Astrocyte (in vitro differentiated cells and primary cell): ENCODE measurements around the gene PSMB11. TPM values are rescaled to one million over a fixed set of nuclear protein-coding genes. Genes with fewer than 3 reads are reported as not detected.

Experiments used
- DNase-seq: peaks from one replicate; pipeline ENCODE4 v3.0.0-alpha.2; 2010; ENCODE audit warnings: low read depth
- FAIRE-seq: peaks from 2 replicates; lab custom pipeline; 2011; peaks lifted over from hg19 to GRCh38; lab: Jason Lieb, UNC
- H2AFZ ChIP-seq: 2 replicates; pipeline ENCODE4 v1.6.0; 2012; ENCODE audit warnings: low read depth, low read length, inconsistent platforms
- H3K27ac ChIP-seq: 2 replicates; pipeline ENCODE4 v1.5.1; 2011; ENCODE audit warnings: low read depth, low read length, inconsistent platforms
- H3K27me3 ChIP-seq: 2 replicates; pipeline ENCODE4 v1.6.0; 2011; ENCODE audit warnings: low read length, inconsistent platforms; ENCODE audit not compliant: insufficient read depth
- H3K36me3 ChIP-seq: 2 replicates; pipeline ENCODE4 v1.5.1; 2011; ENCODE audit warnings: low read length, inconsistent platforms; ENCODE audit not compliant: insufficient read depth
- H3K4me1 ChIP-seq: 2 replicates; pipeline ENCODE4 v1.5.1; 2011; ENCODE audit warnings: low read length, inconsistent platforms; ENCODE audit not compliant: insufficient read depth
- H3K4me2 ChIP-seq: 2 replicates; pipeline ENCODE4 v1.6.0; 2012; ENCODE audit warnings: low read length, inconsistent platforms
- H3K4me3 ChIP-seq: 2 replicates; pipeline ENCODE4 v1.5.1; 2011; ENCODE audit warnings: low read depth, mild to moderate bottlenecking, low read length, inconsistent platforms; ENCODE audit not compliant: insufficient read depth
- H3K79me2 ChIP-seq: 2 replicates; pipeline ENCODE4 v1.6.0; 2012; ENCODE audit warnings: mild to moderate bottlenecking, low read length, inconsistent platforms; ENCODE audit not compliant: insufficient read depth
- H3K9ac ChIP-seq: 2 replicates; pipeline ENCODE4 v1.6.0; 2012; ENCODE audit warnings: mild to moderate bottlenecking, low read length, inconsistent platforms
- H3K9me3 ChIP-seq: 2 replicates; pipeline ENCODE4 v1.5.1; 2012; ENCODE audit warnings: low read depth, mild to moderate bottlenecking, low read length, inconsistent platforms; ENCODE audit not compliant: insufficient read depth
- H4K20me1 ChIP-seq: 2 replicates; pipeline ENCODE4 v1.6.0; 2012; ENCODE audit warnings: low read length, inconsistent platforms; ENCODE audit not compliant: insufficient read depth
- H3K27ac Mint-ChIP-seq: one replicate; pipeline ENCODE4 v1.8.0; 2021; ENCODE audit warnings: mild to moderate bottlenecking, mixed read lengths; ENCODE audit not compliant: unreplicated experiment
- H3K27me3 Mint-ChIP-seq: one replicate; pipeline ENCODE4 v1.8.0; 2021; ENCODE audit warnings: low read depth, mixed read lengths; ENCODE audit not compliant: unreplicated experiment
- H3K36me3 Mint-ChIP-seq: one replicate; pipeline ENCODE4 v1.8.0; 2021; ENCODE audit warnings: low read depth, mixed read lengths; ENCODE audit not compliant: unreplicated experiment
- H3K4me1 Mint-ChIP-seq: one replicate; pipeline ENCODE4 v1.8.0; 2021; ENCODE audit warnings: low read depth, mixed read lengths; ENCODE audit not compliant: unreplicated experiment
- H3K4me3 Mint-ChIP-seq: one replicate; pipeline ENCODE4 v1.8.0; 2021; ENCODE audit warnings: mild to moderate bottlenecking, moderate library complexity, mixed read lengths; ENCODE audit not compliant: unreplicated experiment
- H3K9me3 Mint-ChIP-seq: one replicate; pipeline ENCODE4 v1.8.0; 2021; ENCODE audit warnings: mild to moderate bottlenecking, mixed read lengths; ENCODE audit not compliant: unreplicated experiment
- CTCF ChIP-seq: IDR thresholded peaks from 2 replicates; pipeline ENCODE4 v1.5.1; 2011; ENCODE audit warnings: low read depth, mild to moderate bottlenecking, inconsistent platforms, low read length, moderate library complexity; ENCODE audit not compliant: insufficient read depth
- EZH2 ChIP-seq: IDR thresholded peaks from 2 replicates; pipeline ENCODE4 v1.6.1; 2012; ENCODE audit warnings: mild to moderate bottlenecking, low read length, inconsistent platforms; ENCODE audit not compliant: insufficient read depth
- total RNA-seq: library from RNA; stranded (reverse); gene quantifications from 2 replicates; pipeline ENCODE4 v1.2.1, GENCODE V29; 2021

The PSMB11 gene
- total RNA-seq, 1 donor from 2014 or later: not detected

- H3K4me3 ChIP-seq: no peak overlapping the region
- H3K9ac ChIP-seq: peak overlapping the region; percentile 21
- no peak for TF ChIP-seq CTCF
- TF ChIP-seq EZH2: no peak
- peaks cover 29% of the 10 kb centered on the region for H3K4me1 ChIP-seq
- H3K4me2 ChIP-seq: no peak overlapping the region
- H3K9me3 Mint-ChIP-seq: no peaks in the 10 kb centered on the region
- H3K79me2 ChIP-seq: peaks cover 25% of the 10 kb centered on the region
- peaks cover 30% of the 10 kb centered on the region for H3K36me3 Mint-ChIP-seq
- H3K27me3 Mint-ChIP-seq: no peaks in the 10 kb centered on the region
- DNase-seq (no peak), FAIRE-seq (no peak)
- H3K9me3 ChIP-seq: no peaks in the 10 kb centered on the region
- peaks cover 45% of the 10 kb centered on the region for H3K4me1 Mint-ChIP-seq
- H2AFZ ChIP-seq: no peak overlapping the region
- peak overlapping the region; percentile 72 for H3K27ac Mint-ChIP-seq
- no peaks in the 10 kb centered on the region for H3K27me3 ChIP-seq
- H3K36me3 ChIP-seq: peaks cover 54% of the 10 kb centered on the region
- H3K4me3 Mint-ChIP-seq: peak overlapping the region; percentile 60
- peak overlapping the region; percentile 19 for H3K27ac ChIP-seq
- peaks cover 53% of the 10 kb centered on the region for H4K20me1 ChIP-seq
These were observed 18.7 kb downstream of the PSMB11 start for GRCh38 chr14:23060536-23061260.

- H3K9ac ChIP-seq: no peak overlapping the region
- peak; percentile 90 for FAIRE-seq
- H3K27ac ChIP-seq: peak overlapping the region; percentile 53
These were observed 20.0 kb downstream of the PSMB11 start for GRCh38 chr14:23062002-23062401.

More at GRCh38 chr14:23062002-23062401, 20.0 kb downstream of the PSMB11 start:
- H3K4me2 ChIP-seq: peak overlapping the region; percentile 49
- peaks cover 62% of the 10 kb centered on the region for H4K20me1 ChIP-seq
- H3K9me3 ChIP-seq: no peaks in the 10 kb centered on the region
- H2AFZ ChIP-seq: no peak overlapping the region
- peaks cover 67% of the 10 kb centered on the region for H3K36me3 ChIP-seq
- H3K4me3 Mint-ChIP-seq: peak overlapping the region; percentile 25
- no peaks in the 10 kb centered on the region for H3K27me3 ChIP-seq
- H3K4me3 ChIP-seq: no peak overlapping the region
- peaks cover 26% of the 10 kb centered on the region for H3K36me3 Mint-ChIP-seq
- H3K79me2 ChIP-seq: peaks cover 38% of the 10 kb centered on the region
- peaks cover 22% of the 10 kb centered on the region for H3K4me1 ChIP-seq
- peaks cover 38% of the 10 kb centered on the region for H3K4me1 Mint-ChIP-seq
- no peaks in the 10 kb centered on the region for H3K9me3 Mint-ChIP-seq
- H3K27me3 Mint-ChIP-seq: no peaks in the 10 kb centered on the region
- peak; percentile 90 for DNase-seq
- no peak for TF ChIP-seq EZH2
- TF ChIP-seq CTCF: no peak
- peak overlapping the region; percentile 85 for H3K27ac Mint-ChIP-seq
